B cell (primary cell): ENCODE data around the gene SELENOI. TPM values are rescaled to one million over a fixed set of nuclear protein-coding genes. Genes with fewer than 3 reads are reported as not detected.

Experiments
- ATAC-seq: fragments of 200-7000 bp; cut with Tn5 transposase; one replicate; pipeline ENCODE4 v1.10.0; 2021; ENCODE audit warnings: low read depth, mild to moderate bottlenecking, moderate number of reproducible peaks, moderate library complexity
- CTCF ChIA-PET: fragments of 350-600 bp; sonication (Branson Sonifier 250); formaldehyde crosslinking; loops from one replicate; lab custom pipeline; 2021; ENCODE audit warnings: antibody characterized with exemption, inconsistent platforms; lab: Charles Lee
- POLR2A ChIA-PET: fragments of 350-600 bp; sonication (Branson Sonifier 250); formaldehyde crosslinking; loops from one replicate; lab custom pipeline; 2021; ENCODE audit warnings: antibody characterized with exemption; lab: Charles Lee
- DNase-seq: peaks from one replicate; pipeline ENCODE4 v3.0.0; 2013
- H2AFZ ChIP-seq: 2 replicates; pipeline ENCODE4 v1.6.1; 2012; ENCODE audit warnings: mild to moderate bottlenecking, low read depth, low read length; ENCODE audit not compliant: insufficient read depth, poor library complexity, severe bottlenecking
- H3K27ac ChIP-seq, 2 donors: 1 replicate in 1 of 2; 2 replicates in 1 of 2; pipeline ENCODE4 v1.5.1; 2012 to 2013; ENCODE audit warnings: low read length in 2 of 2, mild to moderate bottlenecking in 2 of 2, moderate library complexity in 1 of 2
- H3K27me3 ChIP-seq, 4 experiments: fragments of 200-600 bp in 1 of 4; sonication (generic) in 1 of 4; replicated peaks in 1 of 4; 1 replicate in 2 of 4; 2 replicates in 2 of 4; pipeline versions ENCODE4 v1.6.1 to v1.7.0; 2013 to 2016; ENCODE audit warnings: low read length in 3 of 4, mild to moderate bottlenecking in 2 of 4, mixed read lengths in 1 of 4, moderate library complexity in 1 of 4; ENCODE audit not compliant: insufficient read depth in 4 of 4, control insufficient read depth in 3 of 4; ENCODE audit errors: control extremely low read depth in 1 of 4
- H3K36me3 ChIP-seq, 2 experiments: replicated peaks in 1 of 2; 1 replicate in 1 of 2; 2 replicates in 1 of 2; pipeline versions ENCODE4 v1.6.1 to v1.7.1; 2013; ENCODE audit warnings: low read length in 1 of 2; ENCODE audit not compliant: insufficient read depth in 2 of 2, control insufficient read depth in 1 of 2; ENCODE audit errors: control extremely low read depth in 1 of 2, extremely low read depth in 1 of 2
- H3K4me1 ChIP-seq, 2 donors: fragments of 200-600 bp in 1 of 2; sonication (generic) in 1 of 2; 1 replicate in 1 of 2; 2 replicates in 1 of 2; pipeline versions ENCODE4 v1.5.1 to v1.6.1; 2013 to 2017; ENCODE audit warnings: low read length in 2 of 2; ENCODE audit not compliant: control insufficient read depth in 2 of 2, insufficient read depth in 2 of 2
- H3K4me2 ChIP-seq: replicated peaks from 2 replicates; pipeline ENCODE3; 2012; ENCODE audit warnings: mild to moderate bottlenecking, low read depth, low read length; ENCODE audit not compliant: poor library complexity, severe bottlenecking
- H3K4me3 ChIP-seq, 5 experiments: fragments of 200-600 bp in 1 of 5; sonication (generic) in 1 of 5; 1 replicate in 3 of 5; 2 replicates in 2 of 5; pipeline versions ENCODE4 v1.5.1 to v1.7.0; 2011 to 2016; ENCODE audit warnings: low read length in 4 of 5, mild to moderate bottlenecking in 4 of 5, low read depth in 2 of 5, control low read depth in 1 of 5, moderate library complexity in 1 of 5; ENCODE audit not compliant: insufficient read depth in 1 of 5; ENCODE audit errors: control extremely low read depth in 1 of 5, extremely low read depth in 1 of 5
- H3K79me2 ChIP-seq: fragments of 200-600 bp; sonication (generic); one replicate; pipeline ENCODE4 v1.6.0; 2016; ENCODE audit warnings: low read length; ENCODE audit not compliant: control insufficient read depth, insufficient read depth
- H3K9ac ChIP-seq: fragments of 200-600 bp; sonication (generic); 2 replicates; pipeline ENCODE4 v1.6.1; 2017; ENCODE audit warnings: mild to moderate bottlenecking, low read length, moderate library complexity
- H3K9me3 ChIP-seq, 3 donors: one replicate each; pipeline versions ENCODE4 v1.6.1 to v1.7.1; 2013; ENCODE audit warnings: low read length in 2 of 3; ENCODE audit not compliant: control insufficient read depth in 2 of 3, insufficient read depth in 1 of 3; ENCODE audit errors: control extremely low read depth in 1 of 3
- H4K20me1 ChIP-seq: 2 replicates; pipeline ENCODE4 v1.6.0; 2012; ENCODE audit warnings: mild to moderate bottlenecking, low read length; ENCODE audit not compliant: insufficient read depth, control insufficient read depth, poor library complexity, severe bottlenecking
- H3K27ac Mint-ChIP-seq: one replicate; pipeline ENCODE4 v1.8.0; 2021; ENCODE audit warnings: mixed read lengths
- H3K27me3 Mint-ChIP-seq: one replicate; pipeline ENCODE4 v1.8.0; 2021; ENCODE audit warnings: mixed read lengths
- H3K4me1 Mint-ChIP-seq: one replicate; pipeline ENCODE4 v1.8.0; 2021; ENCODE audit warnings: mixed read lengths
- H3K4me3 Mint-ChIP-seq: one replicate; pipeline ENCODE4 v1.8.0; 2021; ENCODE audit warnings: mixed read lengths
- H3K9me3 Mint-ChIP-seq: one replicate; pipeline ENCODE4 v1.8.0; 2022; ENCODE audit warnings: mixed read lengths; ENCODE audit not compliant: insufficient read depth
- CTCF ChIP-seq: fragments of 200-600 bp; IDR thresholded peaks from one replicate; pipeline ENCODE4 v1.8.0; 2022; ENCODE audit warnings: antibody characterized with exemption, mild to moderate bottlenecking
- EZH2 ChIP-seq: IDR thresholded peaks from 2 replicates; pipeline ENCODE4 v1.6.1; 2012; ENCODE audit warnings: borderline replicate concordance, low read depth, mild to moderate bottlenecking, moderate library complexity, low read length; ENCODE audit not compliant: insufficient read depth, poor library complexity, severe bottlenecking
- WGBS: methylation state at CpG from one replicate; pipeline ENCODE4 v1.1.5; 2013; ENCODE audit warnings: missing lambda C conversion rate; ENCODE audit not compliant: insufficient coverage; 5-methylcytosine and 5-hydroxymethylcytosine counted together
- intact Hi-C: fragments of 100-400 bp; cut with micrococcal nuclease; formaldehyde crosslinking; loops from one replicate; pipeline ENCODE4 v1.10.0; 2022
- polyA plus RNA-seq: library from polyadenylated mRNA; depleted of rRNA; stranded (reverse); fragments of >200 nt; gene quantifications from 2 replicates; pipeline ENCODE4 v1.2.3, GENCODE V29; 2012
- total RNA-seq, 2 donors: library from RNA; stranded (reverse); fragments of 120-200 nt in 1 of 2; gene quantifications; 1 replicate in 1 of 2; 2 replicates in 1 of 2; pipeline versions ENCODE4 v1.2.3 to v1.2.4, GENCODE V29; 2013 to 2022

SELENOI gene
- total and polyA plus RNA-seq, 2 donors (not counting 1 experiment from before 2014, with no cell fraction given) = 3.4 to 20.1 TPM

- H3K9ac ChIP-seq = no peak overlapping the region
- no peaks in the 10 kb centered on the region for H3K4me1 ChIP-seq
- POLR2A ChIA-PET = no interaction called here
- H3K4me1 Mint-ChIP-seq = no peaks in the 10 kb centered on the region
- H3K4me2 ChIP-seq = no peak overlapping the region
- no peak overlapping the region for H3K27ac Mint-ChIP-seq
- H3K27ac ChIP-seq = no peak overlapping the region
- no peaks in the 10 kb centered on the region for H4K20me1 ChIP-seq
- ATAC-seq (no peak), DNase-seq (no peak)
- H2AFZ ChIP-seq = no peak overlapping the region
- intact Hi-C loops = no loop called here
- no peak overlapping the region for H3K4me3 ChIP-seq
- no peaks in the 10 kb centered on the region for H3K27me3 ChIP-seq
- no peak overlapping the region for H3K4me3 Mint-ChIP-seq
- WGBS = no CpG with 5 or more reads among the region's 2 CpGs
- CTCF ChIA-PET = no interaction called here
- no peak for TF ChIP-seq EZH2
- no peak for TF ChIP-seq CTCF
- H3K79me2 ChIP-seq = no peaks in the 10 kb centered on the region
- no peaks in the 10 kb centered on the region for H3K9me3 ChIP-seq
- H3K9me3 Mint-ChIP-seq = no peaks in the 10 kb centered on the region
- peaks cover 8% of the 10 kb centered on the region for H3K27me3 Mint-ChIP-seq
- H3K36me3 ChIP-seq = no peaks in the 10 kb centered on the region
Measured at GRCh38 chr2:26432859-26433258, 86.9 kb downstream of the SELENOI start.

GRCh38 chr2:26435106-26435505 is 89.2 kb downstream of the SELENOI start:
- Mint-ChIP-seq H3K4me3 (no peak overlapping the region), H3K4me1 (no peaks in the 10 kb centered on the region), H3K27me3 (peaks cover 14% of the 10 kb centered on the region), H3K9me3 (no peaks in the 10 kb centered on the region), H3K27ac (no peak overlapping the region)
- H3K79me2 ChIP-seq = no peaks in the 10 kb centered on the region
- no peaks in the 10 kb centered on the region for H3K4me1 ChIP-seq
- no peak overlapping the region for H3K9ac ChIP-seq
- H3K27ac ChIP-seq = no peak overlapping the region
- no peak overlapping the region for H3K4me3 ChIP-seq
- H3K9me3 ChIP-seq = no peaks in the 10 kb centered on the region
- DNase-seq (no peak), ATAC-seq (no peak)
- 100% methylated on average over 1 of the region's 2 CpGs for WGBS
- no peak overlapping the region for H2AFZ ChIP-seq
- ChIA-PET POLR2A (no interaction called here), CTCF (no interaction called here)
- H3K4me2 ChIP-seq = no peak overlapping the region
- TF ChIP-seq CTCF (no peak), EZH2 (no peak)
- intact Hi-C loops = no loop called here
- H4K20me1 ChIP-seq = no peaks in the 10 kb centered on the region
- H3K27me3 ChIP-seq = no peaks in the 10 kb centered on the region
- no peaks in the 10 kb centered on the region for H3K36me3 ChIP-seq
